GM21390 (cell line): ENCODE measurements around the gene PLEKHG3.
"Not testable (repeated sequence)": the region's sequence is repeated elsewhere in the genome, so short reads cannot be mapped to it uniquely, and the experiment has no call there.

Experiments
- ATAC-seq: cut with Tn5 transposase; IDR thresholded peaks from one replicate; pipeline ENCODE4 v1.9.1; 2021; ENCODE audit not compliant: unreplicated experiment

The PLEKHG3 gene

DNA sequence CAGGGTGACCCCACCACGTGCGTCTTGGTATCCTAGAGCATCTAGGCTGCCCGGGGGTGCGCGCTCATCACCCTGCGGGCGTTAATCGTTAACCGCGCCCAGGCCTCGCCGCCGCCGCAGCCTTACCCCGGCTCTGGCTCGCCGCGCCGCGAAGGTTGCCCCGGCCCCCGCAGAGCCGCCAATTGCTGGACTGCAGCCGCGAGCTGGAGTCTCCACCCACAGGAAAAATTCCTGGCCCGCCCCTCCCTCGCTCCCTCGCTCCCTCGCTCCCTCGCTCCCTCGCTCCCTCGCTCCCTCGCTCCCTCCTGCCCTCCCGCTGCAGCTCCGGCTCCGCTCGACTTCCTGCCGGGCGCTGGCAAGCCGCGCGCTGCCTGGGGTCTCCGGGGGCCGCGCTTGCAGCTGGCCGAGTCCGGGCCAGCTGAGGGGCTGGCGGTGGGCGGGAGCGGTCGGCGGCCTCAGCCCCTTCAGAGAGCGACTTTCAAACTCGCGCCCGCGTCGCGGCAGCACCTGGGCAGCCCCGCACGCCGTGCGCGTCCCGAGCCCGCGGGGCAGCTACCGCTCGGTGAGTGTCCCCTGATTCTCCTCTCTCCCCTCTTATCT, at the start of gene PLEKHG3:
TSS of gene PLEKHG3 (plus strand) at position 282 of the 600 bp plus-strand sequence. CDS start 23,208 bp downstream, outside the sequence.
- ATAC-seq = no peak

DNA sequence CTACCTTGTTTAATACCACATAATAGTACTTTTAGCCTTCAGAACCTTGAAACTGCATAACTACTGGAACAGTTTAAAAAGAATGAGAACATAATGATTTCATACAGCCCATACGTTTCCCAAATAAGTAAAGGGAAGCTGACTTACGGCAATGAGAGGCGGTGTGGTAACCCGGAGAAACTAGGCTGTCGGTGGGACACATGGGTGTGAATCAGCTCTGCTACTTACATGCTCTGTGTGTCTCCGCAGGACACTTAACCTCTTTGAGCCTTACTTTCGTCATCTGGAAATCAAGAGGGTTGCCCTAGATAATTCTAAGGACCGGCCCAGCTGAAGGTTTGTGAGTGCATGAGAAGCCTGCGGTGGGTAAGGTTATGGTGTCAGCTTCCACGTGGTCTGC, 49.3 kb upstream of the PLEKHG3 start:
- ATAC-seq = no peak

DNA sequence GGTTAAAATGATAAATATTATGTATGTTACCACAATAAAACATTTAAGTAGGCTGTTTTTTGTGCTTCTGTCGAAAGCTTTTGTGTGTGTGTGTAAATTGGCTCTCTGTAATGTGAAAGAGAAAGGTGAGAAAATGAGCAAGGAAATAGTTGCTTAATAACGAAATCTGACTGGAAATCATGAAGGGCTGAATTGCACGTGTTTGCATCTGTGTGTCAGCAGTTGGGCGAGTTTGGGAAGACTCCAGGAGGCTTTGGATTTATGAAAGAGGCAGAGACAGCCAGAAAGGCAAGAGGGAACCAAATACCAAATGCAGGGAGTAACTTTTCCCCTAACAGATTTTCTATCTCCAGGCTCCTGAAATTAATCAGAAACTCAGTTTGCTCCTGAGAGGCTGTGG, 47.2 kb upstream of the PLEKHG3 start:
- ATAC-seq = no peak

DNA sequence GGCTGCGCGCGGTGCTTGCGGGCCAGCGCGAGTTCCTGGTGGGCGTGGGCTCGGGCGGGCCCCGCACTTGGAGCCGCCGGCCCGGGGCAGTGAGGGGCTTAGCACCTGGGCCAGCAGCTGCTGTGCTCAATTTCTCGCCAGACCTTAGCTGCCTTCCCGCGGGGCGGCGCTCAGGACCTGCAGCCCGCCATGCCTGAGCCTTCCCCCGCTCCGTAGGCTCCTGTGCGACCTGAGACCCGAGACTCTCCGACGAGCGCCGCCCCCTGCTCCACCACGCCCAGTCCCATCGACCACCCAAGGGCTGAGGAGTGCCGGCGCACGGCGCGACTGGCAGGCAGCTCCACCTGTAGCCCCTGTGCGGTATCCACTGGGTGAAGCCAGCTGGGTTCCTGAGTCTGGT, 46.0 kb upstream of the PLEKHG3 start:
- ATAC-seq = no peak

DNA sequence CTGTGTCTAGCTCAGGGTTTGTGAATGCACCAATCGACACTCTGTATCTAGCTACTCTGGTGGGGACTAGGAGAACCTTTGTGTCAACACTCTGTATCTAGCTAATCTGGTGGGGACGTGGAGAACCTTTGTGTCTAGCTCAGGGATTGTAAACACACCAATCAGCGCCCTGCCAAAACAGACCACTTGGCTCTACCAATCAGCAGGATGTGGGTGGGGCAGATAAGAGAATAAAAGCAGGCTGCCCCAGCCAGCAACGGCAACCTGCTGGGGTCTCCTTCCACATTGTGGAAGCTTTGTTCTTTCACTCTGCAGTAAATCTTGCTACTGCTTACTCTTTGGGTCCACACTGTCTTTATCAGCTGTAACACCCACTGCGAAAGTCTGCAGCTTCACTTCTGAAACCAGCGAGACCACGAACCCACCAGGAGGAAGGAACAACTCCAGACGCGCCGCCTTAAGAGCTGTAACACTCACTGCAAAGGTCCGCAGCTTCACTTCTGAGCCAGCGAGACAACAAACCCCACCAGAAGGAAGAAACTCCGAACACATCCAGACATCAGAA, 45.4 kb upstream of the PLEKHG3 start:
- not testable (repeated sequence) for ATAC-seq

DNA sequence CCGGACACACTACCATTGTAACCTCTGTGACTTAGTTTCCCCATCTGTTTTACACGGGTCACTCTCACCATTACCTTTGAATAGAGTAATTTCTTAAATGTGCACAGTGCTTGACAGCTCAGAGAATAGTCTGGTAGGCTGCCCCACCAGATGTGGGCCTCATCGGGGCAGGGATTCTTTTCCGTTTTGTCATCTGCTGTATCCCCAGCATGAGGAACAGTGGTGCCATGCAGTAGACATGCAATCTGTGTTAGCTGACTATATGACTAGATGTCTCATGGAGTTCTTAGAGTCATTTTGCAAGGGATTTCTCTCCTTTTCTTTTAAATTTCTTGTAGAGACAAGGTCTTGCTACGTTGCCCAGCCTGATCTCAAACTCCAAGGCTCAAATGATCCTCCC, 44.9 kb upstream of the PLEKHG3 start:
- no peak for ATAC-seq

DNA sequence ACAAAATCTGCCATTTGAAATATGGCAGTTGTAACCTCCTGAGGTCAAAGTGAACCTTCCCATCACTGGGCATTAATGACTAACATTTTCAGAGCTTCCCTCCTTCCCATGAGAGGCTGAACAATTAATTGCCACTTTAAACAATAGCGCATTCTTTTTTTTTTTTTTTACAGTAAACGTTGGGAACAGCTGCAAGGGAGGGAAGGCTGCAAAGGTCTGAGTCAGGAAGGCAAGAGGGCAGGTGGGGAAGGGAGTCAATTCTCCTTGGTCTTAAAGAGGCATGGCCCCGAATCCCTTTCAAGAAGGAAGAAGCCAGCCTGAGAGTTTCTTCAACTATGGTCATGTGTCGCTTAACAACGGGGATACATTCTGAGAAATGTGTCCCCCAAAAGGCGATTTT, 41.0 kb upstream of the PLEKHG3 start:
- ATAC-seq = no peak

DNA sequence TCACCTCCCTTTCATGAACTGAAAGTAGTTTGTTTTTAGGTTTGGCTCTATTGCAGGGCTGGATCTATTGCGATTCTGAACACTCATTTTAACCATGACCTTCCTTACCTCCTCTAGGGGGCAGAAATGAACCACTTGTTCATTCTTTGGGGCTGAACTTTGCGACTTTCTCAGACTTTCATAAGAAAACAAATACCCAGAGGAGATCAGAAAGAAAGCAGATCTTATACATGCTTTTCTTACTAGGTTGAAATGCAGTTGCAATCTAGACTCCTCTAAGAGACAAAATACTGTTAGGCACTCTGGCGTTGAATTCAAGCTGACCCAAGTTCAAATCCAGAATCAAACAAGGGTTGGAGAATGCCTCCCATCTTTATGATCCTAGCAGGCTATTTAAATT, 32.6 kb upstream of the PLEKHG3 start:
- no peak for ATAC-seq

DNA sequence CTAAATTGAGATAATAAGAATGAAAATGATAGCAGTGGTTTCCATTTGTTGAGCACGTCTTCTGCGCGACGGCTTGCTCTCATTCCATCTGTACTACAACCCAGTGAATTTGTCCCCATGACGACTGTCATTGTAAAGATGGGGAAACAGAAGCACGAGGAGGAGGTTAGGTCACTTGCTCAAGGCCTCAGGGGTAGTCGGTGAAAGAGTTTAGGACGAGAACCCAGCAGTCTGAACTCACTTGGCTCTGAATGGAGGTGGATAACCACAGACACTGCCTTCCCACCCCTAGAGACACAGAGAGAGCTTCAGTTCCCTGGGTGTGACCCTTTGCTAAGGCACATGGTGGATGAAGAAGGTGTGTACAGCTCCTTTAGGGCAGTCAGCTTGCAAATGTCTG, 30.9 kb upstream of the PLEKHG3 start:
- no peak for ATAC-seq

DNA sequence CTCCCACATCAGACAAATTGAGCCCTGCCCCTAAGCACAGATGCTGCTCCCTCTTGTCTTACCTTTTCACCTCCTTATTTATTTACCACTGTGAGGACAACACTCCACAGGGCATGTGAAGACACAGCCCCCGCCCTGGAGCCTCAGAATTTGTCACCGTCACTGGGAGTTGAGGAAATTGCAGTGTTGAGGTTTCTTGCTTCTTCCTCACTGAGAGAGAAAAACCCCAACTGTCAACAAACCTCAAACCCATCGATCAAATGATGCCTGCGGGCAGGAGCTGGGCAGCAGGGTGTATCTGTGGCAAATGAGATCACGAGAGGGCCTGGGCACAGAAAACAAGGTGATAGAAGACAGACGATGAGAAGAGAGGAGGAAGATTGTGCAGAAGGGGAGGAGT, 30.5 kb upstream of the PLEKHG3 start:
- no peak for ATAC-seq

DNA sequence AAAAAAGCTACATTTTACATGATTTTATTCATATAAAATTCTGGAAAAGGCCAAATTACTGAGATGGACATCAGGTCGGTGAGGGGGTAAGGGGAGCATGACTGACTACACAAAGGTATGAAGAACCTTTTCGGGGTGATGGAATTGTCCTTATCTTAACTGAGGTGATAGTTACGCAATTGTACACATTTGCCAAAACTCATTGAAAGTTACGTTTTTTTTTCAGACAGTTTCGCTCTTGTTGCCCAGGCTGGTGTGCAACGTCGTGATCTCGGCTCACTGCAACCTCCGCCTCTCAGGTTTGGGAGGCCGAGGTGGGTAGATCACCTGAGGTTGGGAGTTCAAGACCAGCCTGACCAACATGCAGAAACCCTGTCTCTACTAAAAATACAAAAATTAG, 29.4 kb upstream of the PLEKHG3 start:
- no peak for ATAC-seq

DNA sequence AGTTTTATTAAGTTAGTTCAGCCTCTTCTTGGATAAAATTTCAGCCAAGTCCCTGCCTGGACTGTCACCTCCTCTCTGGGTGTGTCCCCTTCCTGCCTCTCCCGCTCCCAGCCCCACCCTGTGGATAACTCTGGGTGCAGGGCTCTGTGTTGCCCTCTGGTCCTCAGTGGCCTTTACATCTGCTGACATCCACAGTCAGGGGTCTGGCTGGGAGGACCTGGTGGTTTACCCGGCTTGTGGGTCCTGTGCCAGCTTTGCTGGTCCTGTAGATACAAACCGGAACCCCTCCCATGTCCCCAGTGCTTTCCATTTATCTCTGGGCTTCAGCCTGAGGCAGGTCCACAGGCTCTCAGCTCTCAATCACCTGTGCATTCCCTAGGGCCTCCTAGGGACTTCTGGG, 28.9 kb upstream of the PLEKHG3 start:
- ATAC-seq = no peak

DNA sequence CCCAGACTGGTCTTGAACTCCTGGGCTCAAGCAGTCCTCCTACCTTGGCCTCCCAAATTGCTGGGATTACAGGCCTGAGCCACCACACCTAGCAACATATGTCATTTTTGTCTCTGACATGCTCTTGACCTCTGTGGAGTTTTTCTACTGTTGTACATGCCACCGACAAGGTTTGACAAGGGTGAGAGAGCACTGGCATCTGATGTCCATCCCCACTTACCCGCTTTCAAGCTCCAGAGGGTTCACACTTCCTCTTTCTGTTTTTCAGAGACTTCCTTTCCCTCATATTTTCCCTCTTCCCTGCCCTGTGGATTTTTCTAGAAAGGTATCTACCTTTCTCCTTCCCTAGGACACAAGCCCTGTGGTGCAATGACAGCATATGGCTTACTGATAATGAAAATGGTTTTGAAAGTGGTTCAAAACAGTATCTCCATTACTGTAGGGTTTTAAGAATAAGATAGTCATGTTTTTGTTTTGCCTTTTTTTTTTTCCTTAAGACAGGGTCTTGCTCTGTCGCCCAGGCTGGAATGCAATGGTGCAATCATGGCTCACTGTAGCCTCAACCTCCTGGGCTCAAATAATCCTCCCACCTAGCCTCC, 27.7 kb upstream of the PLEKHG3 start:
- no peak for ATAC-seq

DNA sequence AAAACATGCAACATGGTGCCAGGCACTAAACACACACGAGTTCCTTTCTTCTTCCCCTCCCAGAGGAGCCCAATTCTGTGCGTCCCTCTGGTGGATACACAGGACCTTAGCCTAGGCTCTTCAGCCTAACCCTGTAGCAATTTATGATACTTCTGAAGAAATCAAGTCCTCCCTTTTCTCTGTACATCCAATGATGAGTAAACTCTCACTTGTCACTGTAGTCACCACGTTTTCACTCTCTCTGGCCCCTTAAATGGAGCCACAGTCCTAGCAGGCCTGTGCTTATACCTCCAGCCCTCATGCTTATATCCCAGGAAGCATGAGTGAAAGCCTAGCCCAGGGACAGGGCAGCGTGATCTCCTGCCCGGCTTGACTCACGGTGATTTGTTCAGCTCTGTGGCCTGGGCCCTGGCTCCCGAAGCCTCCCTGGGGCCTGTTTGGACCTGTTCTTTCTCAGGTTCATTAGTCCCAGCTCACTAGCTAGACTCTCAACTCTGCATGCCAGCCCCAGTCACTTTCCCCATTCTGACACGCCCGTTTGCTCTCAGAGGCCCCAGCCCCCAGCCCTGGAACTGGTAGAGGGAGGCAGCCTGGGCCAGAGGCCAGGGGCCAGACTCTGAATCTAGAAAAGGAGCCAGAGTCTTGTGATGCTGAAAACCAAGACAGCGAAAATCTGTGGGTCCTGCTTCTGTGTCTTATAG, 24.1 kb upstream of the PLEKHG3 start:
- ATAC-seq = no peak

DNA sequence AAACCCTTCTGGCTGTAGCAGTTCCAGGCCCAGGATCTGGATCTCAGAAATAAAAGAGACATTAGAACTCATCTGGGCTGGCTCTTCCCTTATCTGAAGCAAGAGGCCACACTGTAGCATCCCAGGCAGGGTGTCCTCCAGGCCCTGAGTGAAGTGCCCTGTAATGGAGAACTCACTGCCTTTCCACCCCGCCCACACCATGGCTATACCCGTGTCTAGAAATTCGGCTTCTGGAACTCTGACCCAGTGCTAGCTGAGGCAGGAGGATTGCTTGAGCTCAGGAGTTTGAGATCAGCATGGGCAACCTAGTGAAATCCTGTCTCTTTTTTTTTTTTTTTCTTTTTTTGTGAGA, 23.5 kb upstream of the PLEKHG3 start:
- no peak for ATAC-seq

DNA sequence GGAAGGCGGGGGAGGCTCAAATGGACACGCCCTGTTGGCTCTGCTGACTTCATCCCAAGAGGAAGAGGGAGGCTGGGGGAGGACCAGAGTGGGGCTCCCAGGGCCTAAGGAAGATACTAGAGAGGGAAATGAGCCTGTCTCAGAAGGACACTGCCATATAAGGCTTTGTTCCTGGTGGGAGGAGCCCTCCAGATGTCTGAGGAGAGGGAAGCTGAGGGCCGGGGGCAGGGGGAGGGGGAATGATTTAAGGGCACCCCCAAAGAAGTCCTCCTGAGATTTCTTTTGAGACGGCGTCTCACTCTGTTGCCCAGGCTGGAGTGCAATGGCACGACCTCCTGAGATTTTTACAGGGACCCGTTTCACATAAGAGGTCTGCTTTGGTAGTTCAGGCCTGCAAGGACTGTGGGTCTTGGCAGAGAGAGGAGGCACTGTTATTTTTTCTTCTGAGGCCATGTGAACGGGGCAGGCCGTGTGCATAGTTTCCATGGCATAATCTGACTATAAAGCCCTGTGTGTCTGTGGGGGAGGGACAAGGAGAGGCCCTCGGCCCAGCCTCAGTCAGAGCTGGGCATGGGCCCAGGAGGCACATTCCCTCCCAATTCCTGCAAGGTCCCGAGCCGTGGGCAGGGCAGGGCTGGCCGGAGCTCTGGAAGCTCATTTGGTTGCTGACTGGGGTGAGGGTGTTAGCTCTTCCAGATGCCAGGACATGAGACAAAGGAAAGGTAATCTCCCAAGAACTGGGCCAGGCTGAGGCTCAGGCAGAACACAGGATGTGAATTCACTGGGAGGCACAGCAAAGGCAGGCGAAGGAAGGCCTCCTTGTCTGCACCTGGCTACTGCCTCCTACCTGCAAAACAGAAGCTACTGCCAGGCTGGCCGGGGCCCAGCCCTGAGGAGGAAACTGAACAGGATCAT, 22.2 kb upstream of the PLEKHG3 start:
- ATAC-seq = no peak

DNA sequence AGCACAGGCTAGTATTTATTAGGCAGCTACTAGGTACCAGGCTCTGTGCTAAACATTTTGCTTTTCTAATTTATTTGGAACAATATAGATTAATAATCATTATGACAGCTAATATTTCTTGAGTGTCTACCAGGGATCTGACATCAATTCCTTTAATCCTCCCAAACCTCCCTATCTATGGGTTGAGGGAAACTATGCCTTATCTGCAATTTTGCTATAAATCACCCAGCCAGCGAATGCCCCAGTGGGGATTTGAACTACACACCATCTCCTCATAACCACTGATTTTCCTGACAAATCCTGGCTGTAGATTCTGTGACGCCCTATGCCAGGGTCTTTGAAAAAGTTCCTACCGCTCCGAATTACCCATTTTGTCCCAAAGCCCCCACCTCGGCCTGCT, 21.4 kb upstream of the PLEKHG3 start:
- ATAC-seq = no peak

DNA sequence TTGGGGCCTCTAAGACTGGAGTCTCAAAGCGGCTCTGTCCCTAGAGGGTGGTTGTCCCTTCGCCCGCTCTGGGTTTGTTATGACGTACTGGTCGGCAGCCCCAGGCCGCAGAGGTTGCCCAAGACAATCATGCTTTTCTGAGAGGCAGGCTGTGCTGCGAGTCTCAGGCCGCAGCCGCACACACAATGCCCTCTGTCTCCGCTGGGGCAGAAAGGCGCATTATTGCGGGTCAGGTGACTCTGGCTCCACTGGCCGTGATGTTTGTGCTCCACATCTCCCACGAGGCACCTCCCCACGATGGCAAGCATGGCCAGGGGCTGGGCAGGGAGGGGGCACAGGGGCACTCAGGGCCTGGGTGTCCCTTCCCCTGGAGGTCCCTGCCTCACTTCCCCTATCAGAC, 21.0 kb upstream of the PLEKHG3 start:
- no peak for ATAC-seq

DNA sequence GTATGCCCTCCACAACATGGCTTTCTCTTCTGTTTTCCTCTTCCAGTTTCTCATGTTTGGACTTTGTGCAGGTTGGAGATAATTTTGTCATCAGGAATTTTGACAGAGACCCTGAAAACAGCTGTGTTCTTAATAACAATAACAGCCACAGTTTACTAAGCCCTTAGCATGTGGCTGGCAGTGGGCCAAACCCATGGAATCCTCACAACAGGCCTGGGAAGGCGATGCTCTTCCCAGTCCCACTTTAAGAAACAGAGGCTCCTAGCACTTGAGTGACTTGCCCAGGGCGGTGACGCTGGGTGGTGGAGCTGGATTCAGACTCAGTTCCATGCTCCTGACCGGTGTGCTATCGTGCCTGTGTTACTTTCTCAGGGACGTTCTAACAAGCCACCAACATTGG, 20.1 kb upstream of the PLEKHG3 start:
- ATAC-seq = no peak

DNA sequence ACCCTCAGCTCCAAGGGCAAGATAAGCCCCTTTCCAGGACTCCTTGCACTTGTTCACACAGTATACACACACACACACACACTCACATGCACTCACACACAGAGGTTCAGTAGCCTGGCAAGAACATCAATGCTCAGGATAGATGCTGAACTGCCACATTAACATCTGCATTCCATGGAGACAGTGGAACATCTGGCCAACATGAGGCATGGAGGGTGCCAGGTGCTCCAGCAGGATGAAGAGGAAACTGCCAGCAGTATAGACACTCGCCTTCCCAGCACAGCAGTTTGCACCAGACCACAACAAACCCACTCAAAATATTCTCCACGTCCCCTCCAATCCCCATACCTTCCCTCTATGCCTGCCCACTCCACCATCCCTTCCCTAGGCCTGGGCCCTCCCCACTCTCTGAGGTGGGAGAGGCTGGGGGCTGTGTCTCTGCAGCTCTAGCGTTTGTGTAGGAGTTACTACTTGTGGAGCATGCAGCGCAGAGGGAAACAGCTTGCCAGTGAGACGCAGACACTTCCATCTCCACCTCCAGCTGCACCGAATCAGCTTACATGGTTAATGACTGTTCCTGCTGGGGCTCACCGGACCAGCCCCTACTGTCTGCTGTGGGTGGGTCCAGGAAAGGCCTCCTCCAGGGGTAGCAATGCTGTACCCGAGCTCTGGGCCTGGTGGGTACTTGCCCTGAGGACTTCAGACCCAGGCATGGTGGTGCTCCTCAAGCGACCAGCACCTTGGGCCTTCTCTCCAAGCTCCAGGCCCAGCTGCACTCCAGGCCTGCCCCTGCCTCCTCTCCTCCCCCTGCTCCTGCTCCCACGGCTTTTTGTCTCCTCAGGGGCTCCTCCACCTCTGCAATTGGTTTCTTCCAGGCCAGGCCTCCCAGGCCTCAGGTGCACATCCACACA, 18.6 kb upstream of the PLEKHG3 start:
- ATAC-seq = no peak
